Measurements from ENCODE around the gene SLC35B2.

SLC35B2 gene

GRCh38 chr6:44275749-44276648 is 18.7 kb upstream of the SLC35B2 start:
- Mint-ChIP-seq H3K9me3 (no peaks in the 10 kb centered on the region), H3K27ac (no peak overlapping the region), H3K4me3 (no peak overlapping the region), H3K4me1 (peaks cover 3% of the 10 kb centered on the region), H3K27me3 (peaks cover 63% of the 10 kb centered on the region), H3K36me3 (ENCODE audit: low read depth) (no peaks in the 10 kb centered on the region)
- peak; percentile 60 for ATAC-seq
- no peak for DNase-seq

- H3K9me3 Mint-ChIP-seq, result no peaks in the 10 kb centered on the region
- no peak overlapping the region for H3K4me3 Mint-ChIP-seq
These were observed 18.0 kb upstream of the SLC35B2 start for GRCh38 chr6:44275271-44275748.

GRCh38 chr6:44273617-44274016 is 16.3 kb upstream of the SLC35B2 start:
- H3K27me3 Mint-ChIP-seq, result peaks cover 65% of the 10 kb centered on the region
- ATAC-seq (no peak), DNase-seq (no peak)
- no peaks in the 10 kb centered on the region for H3K9me3 Mint-ChIP-seq
- H3K4me3 Mint-ChIP-seq, result no peak overlapping the region
- H3K36me3 Mint-ChIP-seq (ENCODE audit: low read depth), result no peaks in the 10 kb centered on the region
- peaks cover 14% of the 10 kb centered on the region for H3K4me1 Mint-ChIP-seq
- H3K27ac Mint-ChIP-seq, result no peak overlapping the region

More at GRCh38 chr6:44275271-44275748, 18.0 kb upstream of the SLC35B2 start:
- ATAC-seq (no peak), DNase-seq (no peak)
- peaks cover 60% of the 10 kb centered on the region for H3K27me3 Mint-ChIP-seq
- H3K4me1 Mint-ChIP-seq, result peaks cover 3% of the 10 kb centered on the region
- no peaks in the 10 kb centered on the region for H3K36me3 Mint-ChIP-seq (ENCODE audit: low read depth)
- no peak overlapping the region for H3K27ac Mint-ChIP-seq

- no peak overlapping the region for H3K4me3 Mint-ChIP-seq
- H3K36me3 Mint-ChIP-seq (ENCODE audit: low read depth), result no peaks in the 10 kb centered on the region
- no peak for DNase-seq
- H3K27me3 Mint-ChIP-seq, result peaks cover 64% of the 10 kb centered on the region
- H3K27ac Mint-ChIP-seq, result no peak overlapping the region
- peaks cover 14% of the 10 kb centered on the region for H3K4me1 Mint-ChIP-seq
- no peak for ATAC-seq
- no peaks in the 10 kb centered on the region for H3K9me3 Mint-ChIP-seq
These were observed 15.8 kb upstream of the SLC35B2 start for GRCh38 chr6:44272999-44273566.

- no peak for ATAC-seq
- Mint-ChIP-seq H3K27me3 (peaks cover 58% of the 10 kb centered on the region), H3K27ac (no peak overlapping the region), H3K36me3 (ENCODE audit: low read depth) (no peaks in the 10 kb centered on the region), H3K4me3 (no peak overlapping the region), H3K4me1 (peaks cover 18% of the 10 kb centered on the region), H3K9me3 (no peaks in the 10 kb centered on the region)
- DNase-seq, result no peak
These were observed 15.2 kb upstream of the SLC35B2 start for GRCh38 chr6:44272529-44272928.

- H3K4me3 Mint-ChIP-seq, result no peak overlapping the region
- peaks cover 52% of the 10 kb centered on the region for H3K27me3 Mint-ChIP-seq
- H3K27ac Mint-ChIP-seq, result no peak overlapping the region
- ATAC-seq (no peak), DNase-seq (no peak)
- H3K36me3 Mint-ChIP-seq (ENCODE audit: low read depth), result no peaks in the 10 kb centered on the region
- H3K9me3 Mint-ChIP-seq, result no peaks in the 10 kb centered on the region
- peaks cover 21% of the 10 kb centered on the region for H3K4me1 Mint-ChIP-seq
These were observed 14.6 kb upstream of the SLC35B2 start for GRCh38 chr6:44271914-44272313.

GRCh38 chr6:44271406-44271723 is 14.0 kb upstream of the SLC35B2 start:
- H3K4me3 Mint-ChIP-seq, result peak overlapping the region; percentile 38
- no peaks in the 10 kb centered on the region for H3K9me3 Mint-ChIP-seq
- ATAC-seq (no peak), DNase-seq (no peak)
- H3K4me1 Mint-ChIP-seq, result peaks cover 27% of the 10 kb centered on the region
- peaks cover 48% of the 10 kb centered on the region for H3K27me3 Mint-ChIP-seq
- no peaks in the 10 kb centered on the region for H3K36me3 Mint-ChIP-seq (ENCODE audit: low read depth)
- no peak overlapping the region for H3K27ac Mint-ChIP-seq

- H3K36me3 Mint-ChIP-seq (ENCODE audit: low read depth), result no peaks in the 10 kb centered on the region
- peaks cover 33% of the 10 kb centered on the region for H3K4me1 Mint-ChIP-seq
- DNase-seq (no peak), ATAC-seq (no peak)
- no peak overlapping the region for H3K27ac Mint-ChIP-seq
- no peaks in the 10 kb centered on the region for H3K9me3 Mint-ChIP-seq
- H3K4me3 Mint-ChIP-seq, result peak overlapping the region; percentile 38
- peaks cover 48% of the 10 kb centered on the region for H3K27me3 Mint-ChIP-seq
These were observed 13.4 kb upstream of the SLC35B2 start for GRCh38 chr6:44270526-44271405.

GRCh38 chr6:44269921-44270525 is 12.7 kb upstream of the SLC35B2 start, which contains the start of gene TMEM151B:
Gene TMEM151B, plus strand, starts transcription at chr6:44270450. Its CDS starts 293 bp downstream, at chr6:44270743.
- no peak for DNase-seq
- Mint-ChIP-seq H3K36me3 (ENCODE audit: low read depth) (no peaks in the 10 kb centered on the region), H3K4me3 (peak within 1 kb of the TSS; percentile 45), H3K4me1 (peaks cover 35% of the 10 kb centered on the region), H3K27me3 (peaks cover 48% of the 10 kb centered on the region), H3K27ac (no peak within 1 kb of the TSS), H3K9me3 (no peaks in the 10 kb centered on the region)
- ATAC-seq, result no peak

- DNase-seq (no peak), ATAC-seq (peak; percentile 11)
- Mint-ChIP-seq H3K27me3 (peaks cover 45% of the 10 kb centered on the region), H3K9me3 (no peaks in the 10 kb centered on the region), H3K4me1 (peaks cover 33% of the 10 kb centered on the region), H3K36me3 (ENCODE audit: low read depth) (no peaks in the 10 kb centered on the region), H3K27ac (no peak overlapping the region), H3K4me3 (peak overlapping the region; percentile 45)
These were observed 12.0 kb upstream of the SLC35B2 start for GRCh38 chr6:44269178-44269920.

- Mint-ChIP-seq H3K27me3 (peaks cover 38% of the 10 kb centered on the region), H3K4me1 (peaks cover 42% of the 10 kb centered on the region), H3K27ac (no peak overlapping the region), H3K4me3 (no peak overlapping the region), H3K9me3 (no peaks in the 10 kb centered on the region), H3K36me3 (ENCODE audit: low read depth) (peaks cover 2% of the 10 kb centered on the region)
- DNase-seq, result peak; percentile 68
- no peak for ATAC-seq
These were observed 10.8 kb upstream of the SLC35B2 start for GRCh38 chr6:44268095-44268628.

- H3K4me3 Mint-ChIP-seq, result no peak overlapping the region
- H3K27me3 Mint-ChIP-seq, result peaks cover 29% of the 10 kb centered on the region
- H3K36me3 Mint-ChIP-seq (ENCODE audit: low read depth), result peaks cover 5% of the 10 kb centered on the region
- H3K9me3 Mint-ChIP-seq, result no peaks in the 10 kb centered on the region
- H3K4me1 Mint-ChIP-seq, result peaks cover 51% of the 10 kb centered on the region
- DNase-seq, result no peak
- no peak for ATAC-seq
- H3K27ac Mint-ChIP-seq, result no peak overlapping the region
These were observed 9.9 kb upstream of the SLC35B2 start for GRCh38 chr6:44267252-44267651.

GRCh38 chr6:44266347-44266746 is 9.0 kb upstream of the SLC35B2 start:
- H3K36me3 Mint-ChIP-seq (ENCODE audit: low read depth), result peaks cover 5% of the 10 kb centered on the region
- H3K27ac Mint-ChIP-seq, result peak overlapping the region; percentile 70
- no peak for ATAC-seq
- no peaks in the 10 kb centered on the region for H3K9me3 Mint-ChIP-seq
- H3K4me3 Mint-ChIP-seq, result peak overlapping the region; percentile 96
- no peak for DNase-seq
- H3K4me1 Mint-ChIP-seq, result peaks cover 57% of the 10 kb centered on the region
- H3K27me3 Mint-ChIP-seq, result peaks cover 22% of the 10 kb centered on the region

Measured in activated naive CD8-positive, alpha-beta T cell treated with anti-CD3 and anti-CD28 coated beads, Interleukin-2, amount 50 U/mL, for 24 hours (primary cell).